ENCODE results near the gene SAMD4A.

DNA sequence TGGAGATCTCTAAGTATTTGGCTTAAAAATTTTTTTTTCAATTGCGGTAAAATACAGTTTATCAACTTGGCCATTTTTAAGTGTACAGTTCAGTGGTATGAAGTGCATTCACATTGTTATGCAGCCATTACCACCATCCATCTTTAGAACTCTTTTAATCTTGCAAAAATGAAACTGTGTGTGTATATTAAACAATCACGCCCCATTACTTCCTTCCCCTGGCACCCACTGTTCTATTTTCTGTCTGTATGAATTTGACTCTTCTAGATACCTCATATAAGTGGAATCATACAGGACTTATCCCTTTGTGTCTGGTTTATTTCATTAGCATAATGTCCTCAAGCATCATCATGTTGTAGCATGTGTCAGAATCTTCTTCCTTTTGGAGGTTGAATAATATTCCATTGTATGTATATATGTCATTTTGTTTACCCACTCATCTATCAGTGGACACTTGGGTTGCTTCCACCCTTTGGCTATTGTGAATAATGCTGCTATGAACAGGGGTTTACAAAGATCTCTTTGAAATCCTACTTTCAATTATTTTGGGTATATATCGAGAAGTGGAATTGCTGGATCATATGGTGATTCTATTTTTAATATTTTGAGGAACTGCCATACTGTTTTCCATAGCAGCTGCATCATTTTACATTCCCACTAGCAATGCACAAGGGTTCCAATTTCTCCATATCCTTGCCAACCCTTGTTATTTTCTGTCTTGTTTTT, 62.9 kb downstream of the SAMD4A start:
- TF ChIP-seq SUZ12 (IDR thresholded peaks at IDR 0.05; ENCODE audit: extremely low read depth, insufficient read depth, insufficient read length) (no peak), ZNF274 (IDR thresholded peaks at IDR 0.05; ENCODE audit: low read depth, low read length) (no peak), YY1 (IDR thresholded peaks at IDR 0.05; ENCODE audit: insufficient read depth, insufficient read length) (no peak)
